Measurements from ENCODE around the gene ZSCAN20.
"Not testable (repeated sequence)": the region's sequence is repeated elsewhere in the genome, so short reads cannot be mapped to it uniquely, and the experiment has no call there.

GRCh38 chr1:33509276-33509675, 36.8 kb downstream of the ZSCAN20 start:
- TF ChIP-seq, protein P1, sequence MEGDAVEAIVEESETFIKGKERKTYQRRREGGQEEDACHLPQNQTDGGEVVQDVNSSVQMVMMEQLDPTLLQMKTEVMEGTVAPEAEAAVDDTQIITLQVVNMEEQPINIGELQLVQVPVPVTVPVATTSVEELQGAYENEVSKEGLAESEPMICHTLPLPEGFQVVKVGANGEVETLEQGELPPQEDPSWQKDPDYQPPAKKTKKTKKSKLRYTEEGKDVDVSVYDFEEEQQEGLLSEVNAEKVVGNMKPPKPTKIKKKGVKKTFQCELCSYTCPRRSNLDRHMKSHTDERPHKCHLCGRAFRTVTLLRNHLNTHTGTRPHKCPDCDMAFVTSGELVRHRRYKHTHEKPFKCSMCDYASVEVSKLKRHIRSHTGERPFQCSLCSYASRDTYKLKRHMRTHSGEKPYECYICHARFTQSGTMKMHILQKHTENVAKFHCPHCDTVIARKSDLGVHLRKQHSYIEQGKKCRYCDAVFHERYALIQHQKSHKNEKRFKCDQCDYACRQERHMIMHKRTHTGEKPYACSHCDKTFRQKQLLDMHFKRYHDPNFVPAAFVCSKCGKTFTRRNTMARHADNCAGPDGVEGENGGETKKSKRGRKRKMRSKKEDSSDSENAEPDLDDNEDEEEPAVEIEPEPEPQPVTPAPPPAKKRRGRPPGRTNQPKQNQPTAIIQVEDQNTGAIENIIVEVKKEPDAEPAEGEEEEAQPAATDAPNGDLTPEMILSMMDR (IDR thresholded peaks at IDR 0.05), result not testable (repeated sequence)
- not testable (repeated sequence) for TF ChIP-seq ZFX (IDR thresholded peaks at IDR 0.05; ENCODE audit: borderline replicate concordance)

Measured in 22Rv1 (cell line).